H9 (cell line): ENCODE measurements around the gene RPS26. TPM values are rescaled to one million over a fixed set of nuclear protein-coding genes. Genes with fewer than 3 reads are reported as not detected.

ENCODE experiments used
- DNase-seq: peaks from one replicate; pipeline ENCODE4 v3.0.0-alpha.2; 2017
- H2AFZ ChIP-seq: one replicate; pipeline ENCODE4 v1.6.1; 2013; ENCODE audit warnings: mild to moderate bottlenecking, low read length, control low read depth, moderate library complexity
- H2AK5ac ChIP-seq: 2 replicates; pipeline ENCODE4 v1.6.1; 2013; ENCODE audit warnings: low read length, control low read depth, mixed read lengths; ENCODE audit not compliant: insufficient read length
- H2BK120ac ChIP-seq: one replicate; pipeline ENCODE4 v1.6.1; 2013; ENCODE audit warnings: low read depth, mild to moderate bottlenecking, low read length, control low read depth, inconsistent platforms; ENCODE audit not compliant: poor library complexity, severe bottlenecking
- H2BK12ac ChIP-seq: 2 replicates; pipeline ENCODE4 v1.6.1; 2013; ENCODE audit warnings: low read length, control low read depth, mixed read lengths, low read depth; ENCODE audit not compliant: insufficient read length
- H2BK15ac ChIP-seq: 2 replicates; pipeline ENCODE4 v1.6.1; 2013; ENCODE audit warnings: low read depth, low read length, control low read depth
- H2BK20ac ChIP-seq: one replicate; pipeline ENCODE4 v1.6.1; 2013; ENCODE audit warnings: low read depth, mild to moderate bottlenecking, low read length, control low read depth, inconsistent platforms; ENCODE audit not compliant: poor library complexity, severe bottlenecking
- H2BK5ac ChIP-seq: 2 replicates; pipeline ENCODE4 v1.6.1; 2013; ENCODE audit warnings: low read length, control low read depth, mixed read lengths; ENCODE audit not compliant: insufficient read length
- H3K14ac ChIP-seq: 2 replicates; pipeline ENCODE4 v1.6.1; 2013; ENCODE audit warnings: low read length, control low read depth; ENCODE audit not compliant: insufficient read depth
- H3K18ac ChIP-seq: 2 replicates; pipeline ENCODE4 v1.6.1; 2013; ENCODE audit warnings: low read depth, mild to moderate bottlenecking, mixed read lengths, low read length, control low read depth; ENCODE audit not compliant: insufficient read length
- H3K23ac ChIP-seq: 2 replicates; pipeline ENCODE4 v1.6.1; 2013; ENCODE audit warnings: low read length, control low read depth, mixed read lengths, low read depth; ENCODE audit not compliant: insufficient read length
- H3K23me2 ChIP-seq: 2 replicates; pipeline ENCODE4 v1.6.1; 2013; ENCODE audit warnings: low read depth, mild to moderate bottlenecking, mixed read lengths, low read length, control low read depth; ENCODE audit not compliant: insufficient read length, poor library complexity, severe bottlenecking
- H3K27ac ChIP-seq: 2 replicates; pipeline ENCODE4 v1.5.1; 2013; ENCODE audit warnings: low read length, control low read depth, mixed read lengths, low read depth; ENCODE audit not compliant: insufficient read length
- H3K27me3 ChIP-seq: 2 replicates; pipeline ENCODE4 v1.6.1; 2013; ENCODE audit warnings: low read length, control low read depth, inconsistent platforms; ENCODE audit not compliant: insufficient read depth
- H3K4ac ChIP-seq: 2 replicates; pipeline ENCODE4 v1.6.1; 2013; ENCODE audit warnings: low read depth, mild to moderate bottlenecking, control low read depth, inconsistent platforms, low read length, moderate library complexity
- H3K4me1 ChIP-seq: 2 replicates; pipeline ENCODE4 v1.6.1; 2013; ENCODE audit warnings: low read length, control low read depth, inconsistent platforms; ENCODE audit not compliant: insufficient read depth
- H3K4me2 ChIP-seq: 2 replicates; pipeline ENCODE4 v1.6.1; 2013; ENCODE audit warnings: low read length, control low read depth, mixed read lengths; ENCODE audit not compliant: insufficient read length, insufficient read depth
- H3K56ac ChIP-seq: 2 replicates; pipeline ENCODE4 v1.6.1; 2013; ENCODE audit warnings: low read depth, mild to moderate bottlenecking, mixed read lengths, low read length, control low read depth; ENCODE audit not compliant: insufficient read length
- H3K79me1 ChIP-seq: 2 replicates; pipeline ENCODE4 v1.6.1; 2013; ENCODE audit warnings: low read depth, mild to moderate bottlenecking, moderate library complexity, low read length, control low read depth, inconsistent platforms; ENCODE audit not compliant: insufficient read depth, poor library complexity, severe bottlenecking
- H3K79me2 ChIP-seq: 2 replicates; pipeline ENCODE4 v1.6.1; 2013; ENCODE audit warnings: low read length, control low read depth, inconsistent platforms; ENCODE audit not compliant: insufficient read depth
- H3K9ac ChIP-seq: 2 replicates; pipeline ENCODE4 v1.6.1; 2013; ENCODE audit warnings: low read length, control low read depth, mixed read lengths; ENCODE audit not compliant: insufficient read length; ENCODE audit errors: extremely low read depth
- H3K9me3 ChIP-seq: one replicate; pipeline ENCODE4 v1.6.1; 2013; ENCODE audit warnings: low read depth, low read length, inconsistent platforms; ENCODE audit not compliant: control insufficient read depth
- H3T11ph ChIP-seq: one replicate; pipeline ENCODE4 v1.6.1; 2013; ENCODE audit warnings: mild to moderate bottlenecking, low read length, control low read depth, inconsistent platforms
- H4K20me1 ChIP-seq: one replicate; pipeline ENCODE4 v1.6.1; 2013; ENCODE audit not compliant: control insufficient read depth, insufficient read length, insufficient read depth
- H4K5ac ChIP-seq: 2 replicates; pipeline ENCODE4 v1.6.1; 2013; ENCODE audit warnings: low read depth, mild to moderate bottlenecking, mixed read lengths, low read length, control low read depth; ENCODE audit not compliant: insufficient read length
- H4K8ac ChIP-seq: replicated peaks from 2 replicates; pipeline ENCODE4 v1.6.1; 2013; ENCODE audit warnings: low read length, control low read depth, mixed read lengths, low read depth; ENCODE audit not compliant: insufficient read length
- H4K91ac ChIP-seq: 2 replicates; pipeline ENCODE4 v1.6.1; 2013; ENCODE audit warnings: low read depth, mild to moderate bottlenecking, moderate library complexity, mixed read lengths, low read length, control low read depth; ENCODE audit not compliant: insufficient read length
- H3K27ac Mint-ChIP-seq, 3 experiments: 2 replicates in 2 of 3; 3 replicates in 1 of 3; pipeline ENCODE4 v1.8.0; 2020 to 2021; ENCODE audit warnings: mixed read lengths in 3 of 3, mild to moderate bottlenecking in 1 of 3, moderate library complexity in 1 of 3
- H3K27me3 Mint-ChIP-seq: 2 replicates; pipeline ENCODE4 v1.8.0; 2021; ENCODE audit warnings: low read depth, mild to moderate bottlenecking, moderate library complexity, mixed read lengths
- H3K36me3 Mint-ChIP-seq, 3 experiments: 2 replicates in 2 of 3; 3 replicates in 1 of 3; pipeline ENCODE4 v1.8.0; 2020 to 2021; ENCODE audit warnings: low read depth in 3 of 3, mixed read lengths in 3 of 3; ENCODE audit not compliant: insufficient read depth in 1 of 3
- H3K4me1 Mint-ChIP-seq, 2 experiments: 2 replicates each; pipeline ENCODE4 v1.8.0; 2020; ENCODE audit warnings: mixed read lengths in 2 of 2
- H3K4me3 Mint-ChIP-seq, 2 experiments: 2 replicates in 1 of 2; 3 replicates in 1 of 2; pipeline ENCODE4 v1.8.0; 2020 to 2021; ENCODE audit warnings: mild to moderate bottlenecking in 2 of 2, mixed read lengths in 2 of 2, moderate library complexity in 1 of 2
- H3K9me3 Mint-ChIP-seq, 2 experiments: 2 replicates in 1 of 2; 3 replicates in 1 of 2; pipeline ENCODE4 v1.8.0; 2020; ENCODE audit warnings: mild to moderate bottlenecking in 2 of 2, mixed read lengths in 2 of 2, moderate library complexity in 1 of 2
- WGBS: extraction: QIAGEN DNeasy Blood & Tissue Kit; methylation state at CpG from one replicate; pipeline ENCODE4 v1.1.7; 2013; ENCODE audit warnings: missing lambda C conversion rate, low lambda C conversion rate, mixed read lengths; ENCODE audit not compliant: insufficient read length; ENCODE audit errors: extremely low coverage; 5-methylcytosine and 5-hydroxymethylcytosine counted together
- total RNA-seq: library from RNA; stranded (reverse); gene quantifications from 2 replicates; pipeline ENCODE4 v1.2.1, GENCODE V29; 2021
- TF ChIP-seq, protein P1 (sequence below): fragments of 200-600 bp; sonication (generic); conservative IDR thresholded peaks from 3 replicates; pipeline ENCODE4 v1.8.0; 2021; ENCODE audit warnings: antibody characterized with exemption, mild to moderate bottlenecking

RPS26 gene
- total RNA-seq, 1 experiment from 2014 or later, result 51.9 TPM

DNA sequence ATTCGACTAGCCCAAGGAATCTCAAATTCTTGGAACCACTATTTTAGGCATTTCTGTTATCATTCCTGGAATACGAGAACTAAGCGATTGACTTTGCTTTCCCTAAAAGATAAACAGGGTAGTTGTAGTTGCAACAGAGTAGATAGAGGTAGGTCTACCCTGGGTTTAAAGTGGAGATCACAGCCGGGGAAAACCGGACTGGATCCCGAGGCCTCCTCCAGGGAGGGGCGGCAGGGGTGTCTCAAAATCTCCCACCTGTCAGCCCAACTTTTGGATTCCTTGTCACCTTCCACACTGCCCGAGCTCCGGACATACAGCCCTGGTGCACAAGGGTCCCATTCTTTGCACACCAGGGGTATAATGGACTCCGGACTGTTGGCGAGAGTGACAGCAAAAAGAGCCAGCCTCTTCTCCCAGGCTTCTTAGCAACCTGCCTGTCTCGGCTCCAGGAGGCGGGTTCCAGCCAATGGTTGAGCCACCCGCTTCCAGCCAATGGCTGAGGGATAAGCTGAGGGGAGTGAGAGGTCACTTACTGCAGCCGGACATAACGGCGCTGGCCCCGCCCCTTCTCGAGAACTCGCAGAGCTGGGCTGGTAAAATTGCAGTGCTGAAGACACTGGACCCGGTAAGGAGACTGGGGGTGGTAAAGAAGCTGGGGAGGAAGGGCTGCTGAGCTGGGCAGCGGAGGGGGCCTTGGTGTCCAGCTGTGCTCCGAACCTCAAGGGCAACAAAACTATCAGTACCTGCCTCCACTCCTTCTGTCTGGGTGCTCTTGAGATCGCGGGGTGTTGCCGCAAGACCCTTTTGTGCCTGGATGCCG is 44.8 kb upstream of the RPS26 start, which contains the start of gene SUOX:
TSS of gene SUOX (plus strand) at position 562 of the 820 bp plus-strand sequence. CDS start 4,946 bp downstream, outside the sequence.
- Histone ChIP-seq H3T11ph (no peak within 1 kb of the TSS), H4K20me1 (no peaks in the 10 kb centered on the region), H3K23ac (no peak within 1 kb of the TSS), H3K79me2 (no peaks in the 10 kb centered on the region), H2BK20ac (no peak within 1 kb of the TSS), H3K4me2 (peak within 1 kb of the TSS; percentile 94), H3K9me3 (no peaks in the 10 kb centered on the region), H3K18ac (peak within 1 kb of the TSS; percentile 43), H2BK15ac (no peak within 1 kb of the TSS), H2AK5ac (no peak within 1 kb of the TSS), H4K91ac (no peak within 1 kb of the TSS), H2AFZ (peak within 1 kb of the TSS; percentile 3), H3K4me1 (no peaks in the 10 kb centered on the region), H3K23me2 (peaks cover 8% of the 10 kb centered on the region), H4K5ac (peak within 1 kb of the TSS; percentile 15), H2BK5ac (no peak within 1 kb of the TSS), H3K27ac (no peak within 1 kb of the TSS), H3K56ac (no peak within 1 kb of the TSS), H2BK120ac (no peak within 1 kb of the TSS), H3K79me1 (no peaks in the 10 kb centered on the region), H3K14ac (peak within 1 kb of the TSS; percentile 38), H3K4ac (no peak within 1 kb of the TSS), H4K8ac (no peak within 1 kb of the TSS), H2BK12ac (no peak within 1 kb of the TSS), H3K9ac (peak within 1 kb of the TSS; percentile 82), H3K27me3 (no peaks in the 10 kb centered on the region)
- H3K27me3 Mint-ChIP-seq, result no peaks in the 10 kb centered on the region
- no CpG with 5 or more reads among the region's 27 CpGs for WGBS
- peak; percentile 100 for DNase-seq
- peaks cover 31 to 42% (median 39%) of the 10 kb centered on the region in 3 experiments; a peak in 6 of 7 replicates for H3K36me3 Mint-ChIP-seq
- peak within 1 kb of the TSS; percentile 94 to 98 (median 97) for H3K27ac Mint-ChIP-seq
- peak within 1 kb of the TSS; percentile 98 to 99 for H3K4me3 Mint-ChIP-seq
- H3K4me1 Mint-ChIP-seq, result peaks cover 6 to 11% of the 10 kb centered on the region in 2 experiments; a peak in 3 of 4 replicates
- H3K9me3 Mint-ChIP-seq, result no peaks in the 10 kb centered on the region
- TF ChIP-seq, protein P1, sequence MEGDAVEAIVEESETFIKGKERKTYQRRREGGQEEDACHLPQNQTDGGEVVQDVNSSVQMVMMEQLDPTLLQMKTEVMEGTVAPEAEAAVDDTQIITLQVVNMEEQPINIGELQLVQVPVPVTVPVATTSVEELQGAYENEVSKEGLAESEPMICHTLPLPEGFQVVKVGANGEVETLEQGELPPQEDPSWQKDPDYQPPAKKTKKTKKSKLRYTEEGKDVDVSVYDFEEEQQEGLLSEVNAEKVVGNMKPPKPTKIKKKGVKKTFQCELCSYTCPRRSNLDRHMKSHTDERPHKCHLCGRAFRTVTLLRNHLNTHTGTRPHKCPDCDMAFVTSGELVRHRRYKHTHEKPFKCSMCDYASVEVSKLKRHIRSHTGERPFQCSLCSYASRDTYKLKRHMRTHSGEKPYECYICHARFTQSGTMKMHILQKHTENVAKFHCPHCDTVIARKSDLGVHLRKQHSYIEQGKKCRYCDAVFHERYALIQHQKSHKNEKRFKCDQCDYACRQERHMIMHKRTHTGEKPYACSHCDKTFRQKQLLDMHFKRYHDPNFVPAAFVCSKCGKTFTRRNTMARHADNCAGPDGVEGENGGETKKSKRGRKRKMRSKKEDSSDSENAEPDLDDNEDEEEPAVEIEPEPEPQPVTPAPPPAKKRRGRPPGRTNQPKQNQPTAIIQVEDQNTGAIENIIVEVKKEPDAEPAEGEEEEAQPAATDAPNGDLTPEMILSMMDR, result no peak
